ENCODE measurements around the gene TEX9. TPM values are rescaled to one million over a fixed set of nuclear protein-coding genes. Genes with fewer than 3 reads are reported as not detected.

Gene TEX9
- total RNA-seq, 4 donors from 2014 or later: 18.3 to 27.5 (median 24.3) TPM

DNA sequence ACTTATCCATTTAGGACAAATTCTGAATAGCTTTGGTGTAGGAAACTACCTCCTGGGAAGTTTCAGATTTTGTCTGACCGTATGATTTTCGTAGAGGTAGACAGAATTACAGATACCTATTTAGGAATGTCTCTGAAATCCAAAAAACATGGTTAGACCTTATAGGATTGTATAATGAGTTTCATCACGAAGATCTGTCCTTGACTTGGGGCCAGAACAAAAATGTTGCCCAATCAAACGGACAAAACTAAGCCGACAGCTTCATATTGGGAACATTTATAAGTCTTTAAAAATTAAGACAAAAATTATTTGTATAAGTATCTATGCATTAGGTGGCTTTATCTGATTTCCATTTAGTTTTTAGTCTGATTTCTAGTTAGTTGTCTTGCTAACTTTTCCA is 67.1 kb downstream of the TEX9 start:
- Histone ChIP-seq H3K9me3 (no peaks in the 10 kb centered on the region), H3K36me3 (no peaks in the 10 kb centered on the region), H3K27me3 (no peaks in the 10 kb centered on the region), H3K4me3 (no peak overlapping the region), H3K27ac (no peak overlapping the region), H3K4me1 (no peaks in the 10 kb centered on the region)
- DNase-seq: no peak
- TF ChIP-seq, protein P1, sequence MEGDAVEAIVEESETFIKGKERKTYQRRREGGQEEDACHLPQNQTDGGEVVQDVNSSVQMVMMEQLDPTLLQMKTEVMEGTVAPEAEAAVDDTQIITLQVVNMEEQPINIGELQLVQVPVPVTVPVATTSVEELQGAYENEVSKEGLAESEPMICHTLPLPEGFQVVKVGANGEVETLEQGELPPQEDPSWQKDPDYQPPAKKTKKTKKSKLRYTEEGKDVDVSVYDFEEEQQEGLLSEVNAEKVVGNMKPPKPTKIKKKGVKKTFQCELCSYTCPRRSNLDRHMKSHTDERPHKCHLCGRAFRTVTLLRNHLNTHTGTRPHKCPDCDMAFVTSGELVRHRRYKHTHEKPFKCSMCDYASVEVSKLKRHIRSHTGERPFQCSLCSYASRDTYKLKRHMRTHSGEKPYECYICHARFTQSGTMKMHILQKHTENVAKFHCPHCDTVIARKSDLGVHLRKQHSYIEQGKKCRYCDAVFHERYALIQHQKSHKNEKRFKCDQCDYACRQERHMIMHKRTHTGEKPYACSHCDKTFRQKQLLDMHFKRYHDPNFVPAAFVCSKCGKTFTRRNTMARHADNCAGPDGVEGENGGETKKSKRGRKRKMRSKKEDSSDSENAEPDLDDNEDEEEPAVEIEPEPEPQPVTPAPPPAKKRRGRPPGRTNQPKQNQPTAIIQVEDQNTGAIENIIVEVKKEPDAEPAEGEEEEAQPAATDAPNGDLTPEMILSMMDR (IDR thresholded peaks at IDR 0.05): no peak
- no peak for TF ChIP-seq POLR2A (IDR thresholded peaks at IDR 0.05)

DNA sequence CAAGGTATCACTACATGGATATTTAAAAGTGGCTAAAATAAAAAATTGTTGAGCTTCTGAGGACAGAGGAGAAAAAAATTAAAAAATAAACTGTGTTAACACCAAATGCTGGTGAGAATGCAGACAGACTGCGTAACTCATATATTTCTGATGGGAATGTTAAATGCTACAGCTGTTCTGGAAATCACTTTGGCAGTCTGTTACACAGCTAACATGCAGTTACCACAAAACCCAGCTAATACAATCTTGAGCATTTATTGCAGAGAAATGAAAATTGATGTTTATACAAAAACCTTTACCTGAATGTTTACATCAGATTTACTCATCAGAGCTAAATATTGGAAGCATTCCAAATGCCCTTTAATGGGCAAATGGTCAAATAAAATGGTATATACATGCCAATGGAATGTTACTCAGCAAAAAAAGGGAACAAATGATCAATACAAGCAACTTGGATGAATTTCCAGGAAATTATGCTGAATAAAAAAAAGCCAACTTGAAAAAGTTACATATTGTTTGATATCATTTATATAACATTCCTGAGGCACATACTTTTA is 75.1 kb downstream of the TEX9 start:
- H3K27ac ChIP-seq: no peak overlapping the region
- TF ChIP-seq POLR2A (IDR thresholded peaks at IDR 0.05): no peak
- TF ChIP-seq, protein P1 (IDR thresholded peaks at IDR 0.05): no peak

GRCh38 chr15:56442354-56442753 is 77.1 kb downstream of the TEX9 start:
- Histone ChIP-seq H3K27ac (no peak overlapping the region), H3K4me1 (no peaks in the 10 kb centered on the region)

More for the DNA sequence above, 75.1 kb downstream of the TEX9 start:
- Histone ChIP-seq H3K4me3 (no peak overlapping the region), H3K4me1 (no peaks in the 10 kb centered on the region), H3K27me3 (no peaks in the 10 kb centered on the region), H3K36me3 (no peaks in the 10 kb centered on the region), H3K9me3 (no peaks in the 10 kb centered on the region)
- DNase-seq: no peak

DNA sequence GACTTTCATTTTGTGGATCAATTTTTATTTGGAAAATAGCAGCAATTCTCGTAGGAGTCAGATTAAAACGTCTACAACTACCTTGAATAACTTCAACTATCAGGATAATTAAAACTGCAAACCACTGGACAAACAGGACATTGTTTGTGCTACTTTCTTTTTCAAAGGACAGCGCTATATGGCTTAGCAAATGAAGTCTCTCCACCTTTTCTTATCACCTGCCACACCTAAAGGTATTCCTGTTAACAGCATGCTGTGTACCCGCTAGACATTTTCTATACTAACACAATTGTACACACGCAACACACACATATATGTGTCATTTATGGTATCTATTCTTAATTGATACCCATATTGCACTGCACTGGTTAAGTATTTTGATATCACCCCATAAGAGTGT is 80.5 kb downstream of the TEX9 start:
- TF ChIP-seq, protein P1 (IDR thresholded peaks at IDR 0.05): no peak
- no peak for TF ChIP-seq POLR2A (IDR thresholded peaks at IDR 0.05)
- H3K27me3 ChIP-seq: no peaks in the 10 kb centered on the region
- no peaks in the 10 kb centered on the region for H3K4me1 ChIP-seq
- no peak overlapping the region for H3K27ac ChIP-seq
- H3K4me3 ChIP-seq: no peak overlapping the region
- no peaks in the 10 kb centered on the region for H3K9me3 ChIP-seq
- H3K36me3 ChIP-seq: no peaks in the 10 kb centered on the region
- no peak for DNase-seq

More at GRCh38 chr15:56442354-56442753, 77.1 kb downstream of the TEX9 start:
- Histone ChIP-seq H3K36me3 (no peaks in the 10 kb centered on the region), H3K9me3 (no peaks in the 10 kb centered on the region), H3K27me3 (no peaks in the 10 kb centered on the region), H3K4me3 (no peak overlapping the region)
- TF ChIP-seq, protein P1 (IDR thresholded peaks at IDR 0.05): no peak
- no peak for TF ChIP-seq POLR2A (IDR thresholded peaks at IDR 0.05)
- no peak for DNase-seq

DNA sequence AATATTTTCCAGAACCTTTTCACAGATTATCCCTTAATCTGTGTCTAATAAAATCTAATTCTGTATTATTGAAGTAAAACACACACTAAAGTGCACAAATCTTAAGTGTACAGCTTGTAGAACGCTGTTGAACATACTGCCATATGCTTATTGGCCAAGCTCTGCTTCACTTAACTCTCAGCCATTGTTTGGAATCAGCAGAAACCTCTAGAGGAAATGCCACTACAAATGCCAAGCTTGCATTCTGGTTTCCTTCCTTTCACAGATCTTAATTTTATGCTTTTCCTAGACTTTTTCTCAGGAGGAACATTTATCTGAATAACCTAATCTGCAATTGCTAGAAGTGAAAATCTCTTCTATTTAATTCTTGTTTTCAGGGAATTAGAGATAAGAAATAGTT is 89.6 kb downstream of the TEX9 start:
- Histone ChIP-seq H3K4me3 (no peak overlapping the region), H3K36me3 (no peaks in the 10 kb centered on the region), H3K4me1 (no peaks in the 10 kb centered on the region), H3K9me3 (no peaks in the 10 kb centered on the region), H3K27ac (no peak overlapping the region), H3K27me3 (no peaks in the 10 kb centered on the region)
- no peak for DNase-seq
- TF ChIP-seq, protein P1 (IDR thresholded peaks at IDR 0.05): no peak
- no peak for TF ChIP-seq POLR2A (IDR thresholded peaks at IDR 0.05)

DNA sequence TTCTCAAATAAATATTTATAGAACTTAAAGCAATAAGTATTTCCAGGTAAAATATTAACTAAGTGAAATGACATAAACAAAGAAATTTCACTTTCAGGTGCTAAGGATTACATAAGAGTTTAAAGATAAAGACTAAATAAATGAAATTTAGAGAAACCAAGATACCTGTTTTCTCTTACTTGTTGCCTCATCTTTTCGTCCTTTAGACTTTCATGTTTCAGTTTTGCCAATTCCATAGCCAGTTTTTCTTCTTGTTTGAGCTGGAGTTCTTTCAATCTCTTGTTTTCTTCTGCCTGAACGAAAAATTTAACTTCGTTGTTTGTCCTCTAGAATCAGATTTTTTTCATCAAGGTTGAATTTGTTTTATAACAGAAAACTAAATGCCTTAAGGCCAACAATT is 91.0 kb downstream of the TEX9 start:
- no peaks in the 10 kb centered on the region for H3K4me1 ChIP-seq
- no peak overlapping the region for H3K4me3 ChIP-seq
- no peak for TF ChIP-seq POLR2A (IDR thresholded peaks at IDR 0.05)
- TF ChIP-seq, protein P1 (IDR thresholded peaks at IDR 0.05): no peak
- H3K27me3 ChIP-seq: no peaks in the 10 kb centered on the region
- H3K9me3 ChIP-seq: no peaks in the 10 kb centered on the region
- no peaks in the 10 kb centered on the region for H3K36me3 ChIP-seq
- no peak overlapping the region for H3K27ac ChIP-seq
- DNase-seq: no peak

Data from Peyer's patch (tissue), 4 donors.